Colon (tissue), 2 donors: ENCODE results near the gene CST6.
"Not testable (repeated sequence)": the region's sequence is repeated elsewhere in the genome, so short reads cannot be mapped to it uniquely, and the experiment has no call there.

Source experiments
- FAIRE-seq: peaks from 2 replicates; lab custom pipeline; 2012; peaks lifted over from hg19 to GRCh38; lab: Jason Lieb, UNC
- donor health status: control.
- donor health status: control.

The CST6 gene

DNA sequence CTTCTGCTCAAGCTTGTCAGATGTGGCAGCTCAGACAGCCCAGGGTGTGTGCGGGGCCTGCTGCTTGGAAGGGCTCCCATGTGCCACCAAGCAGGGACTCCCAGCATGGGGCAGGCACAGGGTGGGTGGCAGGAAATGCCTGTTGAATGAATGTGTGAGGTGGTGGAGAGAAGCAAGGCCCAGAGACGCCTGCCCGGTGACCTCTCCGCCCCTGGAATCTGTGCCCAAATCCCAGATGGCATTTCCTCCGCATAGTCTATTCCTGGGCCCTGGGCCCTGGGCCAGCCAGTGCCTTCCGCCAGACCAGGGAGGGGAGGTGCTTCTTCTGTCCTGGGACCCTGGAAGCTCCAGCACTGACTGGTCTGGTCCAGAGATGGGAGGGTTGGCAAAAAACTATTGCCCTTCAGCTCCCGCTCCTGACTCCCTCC, 3.7 kb downstream of the CST6 start:
- FAIRE-seq, result no peak

DNA sequence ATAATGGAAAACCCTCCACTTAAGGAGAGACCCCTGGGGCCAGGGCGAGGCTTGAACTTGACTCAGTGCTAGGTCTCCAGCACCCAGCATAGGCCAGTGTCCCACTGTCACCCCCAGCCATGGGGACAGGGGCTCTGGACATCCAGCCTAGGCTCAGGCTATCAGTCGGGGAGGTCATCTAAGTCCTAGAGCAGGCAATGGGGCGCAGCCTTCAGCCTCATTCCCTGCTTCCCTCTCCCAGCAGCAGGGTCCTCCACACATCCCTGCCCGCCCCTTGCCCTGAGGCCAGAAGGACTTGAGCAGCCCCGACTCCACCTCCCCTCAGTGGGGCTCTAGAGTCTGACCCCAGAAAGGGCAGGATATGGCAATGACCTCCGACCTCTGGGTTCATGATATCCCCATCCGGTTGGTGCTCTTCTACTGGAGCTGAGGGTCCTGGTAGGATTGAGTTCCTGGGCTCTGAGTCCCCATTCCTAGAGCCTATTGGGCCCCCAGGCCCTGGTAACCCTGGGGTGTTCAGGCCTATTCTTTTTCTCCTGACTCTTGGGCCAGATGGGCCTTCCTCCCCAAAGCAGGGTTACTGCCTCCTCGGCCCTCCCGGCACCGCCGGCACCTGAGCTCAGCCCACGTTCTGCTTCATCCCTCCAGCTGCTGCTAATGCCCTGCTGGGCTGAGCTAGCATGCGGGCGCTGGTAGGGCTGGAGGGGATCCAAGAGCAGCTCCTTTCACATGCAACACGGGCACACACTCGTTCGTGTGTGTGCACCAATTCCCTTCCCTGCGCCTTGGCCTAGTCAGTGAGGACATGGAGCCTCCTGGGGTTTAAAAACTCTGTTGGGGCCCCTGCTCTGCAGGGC, 4.4 kb downstream of the CST6 start:
- FAIRE-seq, result no peak

DNA sequence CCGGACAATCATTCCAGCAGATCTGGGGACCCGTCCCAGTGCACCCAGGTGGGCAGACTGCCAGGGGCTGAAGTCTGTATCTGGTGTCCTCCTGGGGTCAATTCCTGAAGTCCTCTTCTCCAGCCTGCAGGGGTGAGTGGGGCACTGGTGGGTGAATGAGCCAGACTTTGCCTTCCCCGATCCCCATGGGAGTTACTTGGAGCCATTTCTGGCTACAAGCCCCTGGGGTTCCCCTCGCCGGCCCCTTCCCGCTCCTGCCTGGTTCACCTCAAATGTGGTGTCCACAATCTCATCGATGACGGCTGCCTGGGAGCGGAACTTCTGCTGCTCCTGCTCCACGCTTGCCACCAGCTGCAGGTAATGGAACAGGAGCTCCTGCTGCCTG, 5.0 kb downstream of the CST6 start:
- FAIRE-seq, result no peak

DNA sequence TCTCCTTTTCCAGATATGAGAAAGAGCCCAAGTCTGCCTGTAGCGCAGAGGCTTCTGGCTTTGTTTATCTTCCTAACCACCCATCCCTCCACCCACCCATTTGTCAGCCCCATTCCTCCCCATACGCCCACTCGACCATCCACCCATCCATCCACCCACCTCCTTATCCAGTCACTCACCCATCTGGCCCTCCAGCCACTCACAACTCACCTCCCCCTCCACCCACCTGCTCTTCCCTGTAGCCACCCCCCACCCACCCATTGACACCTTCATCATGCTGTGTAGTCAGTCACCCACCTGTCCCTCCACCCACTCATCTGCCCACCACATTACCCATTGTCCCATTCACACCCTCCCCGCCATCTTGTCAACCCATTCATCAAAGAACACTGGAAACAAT, 5.5 kb downstream of the CST6 start:
- no peak for FAIRE-seq

DNA sequence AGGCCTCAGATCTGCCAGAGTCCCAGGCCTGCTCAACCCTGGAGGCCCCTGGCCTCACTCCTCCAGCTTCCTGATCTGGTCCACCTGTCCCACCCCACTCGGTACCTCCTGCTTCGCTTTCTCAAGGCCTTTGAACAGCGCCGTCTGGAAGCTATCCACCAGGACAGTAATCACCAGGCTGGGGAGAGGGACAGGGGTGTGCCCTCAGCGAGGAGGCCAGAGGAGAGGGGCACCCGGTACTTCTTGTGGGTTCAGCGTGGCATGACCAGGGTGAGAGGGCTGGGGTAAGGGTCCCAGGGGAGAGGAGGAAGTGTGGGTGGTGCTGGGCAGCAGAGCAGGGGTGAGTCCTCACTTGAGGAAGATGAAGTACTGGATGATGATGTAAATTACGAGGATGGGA, 8.4 kb downstream of the CST6 start:
- FAIRE-seq, result no peak

DNA sequence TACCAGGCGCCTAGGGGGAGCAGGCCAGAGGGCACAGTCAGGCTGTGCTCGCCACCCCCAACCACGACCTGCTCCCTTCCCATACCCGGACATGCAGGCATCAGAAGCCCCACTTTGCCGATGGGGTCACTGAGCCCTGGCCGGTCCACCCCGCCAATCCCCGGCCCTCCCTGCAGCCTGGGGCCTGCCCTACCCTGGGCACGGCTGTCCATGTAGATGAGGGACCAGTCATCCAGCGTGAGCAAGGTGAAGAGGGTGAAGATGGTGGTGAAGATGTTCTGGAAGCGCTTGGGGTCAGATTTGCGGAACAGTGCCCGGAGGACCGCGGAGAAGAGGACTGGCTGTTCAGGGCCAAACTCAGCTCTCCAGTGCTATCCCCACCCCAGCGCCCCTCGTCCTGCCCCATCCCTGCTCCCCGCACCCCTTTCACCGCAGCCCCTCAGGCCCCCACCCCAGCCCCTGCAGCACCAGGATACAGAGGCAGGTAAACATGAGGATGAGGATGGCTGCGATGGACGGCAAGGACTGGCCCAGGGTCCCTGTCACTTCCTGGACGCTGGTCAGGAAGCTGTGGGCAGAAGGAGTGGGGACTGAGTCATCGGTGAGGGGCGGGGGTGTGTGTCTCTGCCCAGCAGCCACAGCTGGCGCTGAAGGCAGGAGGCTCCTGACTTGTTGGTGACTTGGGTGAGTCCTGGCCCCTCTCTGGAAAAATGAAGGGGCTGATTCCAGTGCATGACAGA, 9.0 kb downstream of the CST6 start:
- no peak for FAIRE-seq

DNA sequence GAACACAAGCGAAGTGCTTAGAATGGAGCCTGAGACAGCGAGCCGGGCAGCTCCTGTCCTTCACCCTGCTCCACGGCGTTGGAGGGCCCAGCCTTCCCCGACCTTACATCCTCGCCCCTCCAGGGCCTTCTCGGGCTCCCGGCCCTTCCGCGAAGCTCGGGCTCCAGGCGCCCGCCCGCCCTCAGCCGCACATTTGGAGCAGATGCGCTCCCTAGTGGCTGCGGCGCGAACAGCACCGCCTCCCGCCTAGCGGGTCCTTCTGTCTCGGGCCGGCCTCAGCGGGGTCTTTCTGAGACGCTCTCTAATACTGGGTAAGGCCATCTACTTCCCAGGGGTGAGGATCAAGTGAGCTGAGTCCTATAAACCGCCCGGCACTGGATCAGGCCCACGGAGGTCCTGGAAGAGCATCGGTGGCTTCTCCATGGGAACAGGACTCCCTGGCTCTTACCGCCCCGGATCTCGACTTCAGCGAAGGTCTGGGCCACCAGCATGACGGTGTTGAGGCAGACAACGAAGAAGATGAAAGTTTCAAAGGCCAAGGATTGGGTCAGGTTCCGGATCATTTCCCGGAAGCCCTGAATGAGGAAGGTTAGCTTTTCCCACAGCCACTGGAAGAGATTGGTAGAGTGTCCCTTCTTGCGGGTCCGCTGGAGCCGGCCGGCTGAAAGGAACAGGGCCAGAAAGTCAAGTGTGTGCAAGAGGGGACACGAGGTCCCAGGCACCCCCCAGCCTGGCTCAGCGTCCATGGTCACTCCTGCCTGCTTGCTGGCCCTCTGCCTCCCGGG, 10.8 kb downstream of the CST6 start:
- no peak for FAIRE-seq

DNA sequence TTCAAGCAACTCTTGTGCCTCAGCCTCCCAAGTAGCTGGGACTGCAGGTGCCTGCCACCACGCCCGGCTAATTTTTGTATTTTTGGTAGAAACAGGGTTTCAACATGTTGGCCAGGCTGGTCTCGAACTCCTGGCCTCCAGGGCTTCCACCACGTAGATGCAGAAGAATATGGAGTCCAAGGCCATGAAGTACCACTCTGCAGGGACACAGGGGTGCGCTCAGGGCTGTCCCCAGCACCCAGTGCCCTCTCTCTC, 11.3 kb downstream of the CST6 start:
- FAIRE-seq, result not testable (repeated sequence)

DNA sequence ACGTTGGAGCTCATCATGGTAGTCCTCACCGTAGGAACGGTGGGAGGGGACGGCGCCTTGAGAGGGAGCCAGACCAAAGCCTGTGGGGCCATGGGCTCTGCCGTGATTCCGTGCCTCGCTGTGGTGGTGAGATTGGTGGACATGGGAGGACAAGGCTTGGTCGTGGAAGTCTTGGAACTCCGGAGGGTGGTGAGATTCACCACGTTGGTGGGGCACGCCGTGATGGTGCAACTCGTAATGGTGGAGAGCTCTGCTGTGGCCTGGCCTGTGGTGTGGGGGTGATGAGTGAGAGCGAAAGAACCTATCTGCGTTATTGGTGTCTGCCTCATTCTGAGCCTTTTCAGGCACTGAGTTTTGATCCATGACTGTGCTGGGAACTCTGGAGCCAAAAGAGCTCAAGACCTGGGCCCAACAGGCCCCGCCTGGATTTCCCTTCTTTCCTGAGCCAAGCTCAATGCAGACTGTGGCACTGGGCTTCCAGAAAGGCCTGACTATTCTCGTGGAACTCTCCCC, 14.3 kb downstream of the CST6 start, which contains the start of gene CATSPER1:
TSS of gene CATSPER1 (minus strand) at position 463 of the 513 bp plus-strand sequence. CDS start at position 363, 100 bp downstream.
- no peak for FAIRE-seq

DNA sequence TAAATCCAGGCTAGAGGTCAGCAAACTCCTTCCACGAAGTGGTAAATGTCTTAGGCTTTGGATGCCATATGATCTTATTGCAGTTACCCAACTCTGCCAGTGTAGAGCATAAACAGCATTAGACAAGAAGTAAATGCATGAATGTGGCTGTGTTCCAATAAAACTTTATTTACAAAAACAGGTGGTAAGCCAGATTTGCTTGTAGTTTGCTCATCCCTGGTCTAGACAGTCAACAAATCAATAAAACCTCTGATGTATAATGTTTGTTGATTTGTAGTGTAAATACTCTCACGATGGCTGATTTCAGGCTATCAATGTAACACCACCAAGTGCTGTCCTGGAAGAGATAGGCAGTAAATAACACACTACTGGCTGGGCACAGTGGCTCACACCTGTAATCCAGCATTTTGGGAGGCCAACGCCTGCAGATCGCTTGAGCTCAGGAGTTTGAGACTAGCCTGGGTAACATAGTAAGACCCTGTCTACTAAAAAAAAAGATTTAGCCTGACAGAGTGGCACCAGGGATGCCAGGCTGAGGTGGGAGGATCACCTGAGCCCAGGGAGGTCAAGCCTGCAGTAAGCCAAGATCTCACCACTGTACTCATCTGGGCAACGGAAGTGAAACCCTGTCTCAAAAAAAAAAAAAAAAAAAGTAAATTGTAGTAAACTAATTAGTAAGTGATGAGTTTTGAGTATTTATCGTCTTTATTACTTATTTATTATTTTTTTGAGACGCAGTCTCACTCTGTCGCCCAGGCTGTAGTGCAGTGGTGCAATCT, 21.3 kb downstream of the CST6 start:
- FAIRE-seq, result no peak

DNA sequence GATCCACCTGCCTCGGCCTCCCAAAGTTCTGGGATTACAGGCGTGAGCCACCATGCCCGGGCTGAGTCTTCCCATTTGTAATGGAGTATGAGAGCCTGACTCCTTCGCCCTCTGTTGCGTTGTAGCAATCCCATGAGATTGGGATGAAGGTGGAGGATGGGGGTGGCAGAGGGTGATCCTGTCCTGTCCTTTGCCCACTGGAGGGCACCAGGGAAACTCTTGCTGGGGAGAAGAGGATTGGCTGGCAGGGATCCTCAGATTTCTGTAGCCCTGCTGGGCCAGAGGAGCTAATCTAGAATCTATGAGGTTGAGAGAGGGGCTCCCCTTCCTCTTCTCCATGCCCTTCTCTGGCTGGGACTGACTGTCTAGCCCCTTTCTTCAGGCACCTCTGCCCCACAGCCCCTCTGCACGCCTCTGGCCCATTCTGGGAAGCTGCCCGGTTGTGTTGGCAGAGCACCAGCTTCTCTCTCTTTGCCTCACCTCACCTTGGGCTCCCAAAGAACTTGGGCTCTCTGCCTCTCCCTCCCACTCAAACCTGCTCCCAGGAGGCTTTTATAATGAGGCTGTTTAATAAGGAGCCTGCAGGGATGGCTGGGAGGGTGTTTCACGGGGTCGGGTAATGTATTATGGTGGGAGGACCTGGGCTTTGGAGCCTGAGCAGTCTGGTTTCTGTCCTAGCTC, 24.0 kb downstream of the CST6 start:
- no peak for FAIRE-seq

DNA sequence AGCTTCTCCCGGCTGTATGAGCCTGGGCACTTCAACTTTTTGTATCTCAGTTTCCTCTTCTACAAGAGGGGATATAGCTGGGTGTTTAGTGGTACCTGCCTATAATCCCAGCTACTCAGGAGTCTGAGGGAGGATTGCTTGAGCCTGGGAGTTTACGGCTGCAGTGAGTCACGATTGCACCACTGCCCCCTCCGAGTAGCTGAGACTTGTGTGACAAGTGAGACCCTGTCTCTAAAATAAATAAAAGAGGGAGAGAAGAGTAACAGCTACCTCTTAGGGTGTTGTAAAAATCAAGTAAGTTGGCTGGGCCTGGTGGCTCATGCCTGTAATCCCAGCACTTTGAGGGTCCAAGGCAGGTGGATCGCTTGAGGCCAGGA, 24.5 kb downstream of the CST6 start:
- FAIRE-seq, result no peak

DNA sequence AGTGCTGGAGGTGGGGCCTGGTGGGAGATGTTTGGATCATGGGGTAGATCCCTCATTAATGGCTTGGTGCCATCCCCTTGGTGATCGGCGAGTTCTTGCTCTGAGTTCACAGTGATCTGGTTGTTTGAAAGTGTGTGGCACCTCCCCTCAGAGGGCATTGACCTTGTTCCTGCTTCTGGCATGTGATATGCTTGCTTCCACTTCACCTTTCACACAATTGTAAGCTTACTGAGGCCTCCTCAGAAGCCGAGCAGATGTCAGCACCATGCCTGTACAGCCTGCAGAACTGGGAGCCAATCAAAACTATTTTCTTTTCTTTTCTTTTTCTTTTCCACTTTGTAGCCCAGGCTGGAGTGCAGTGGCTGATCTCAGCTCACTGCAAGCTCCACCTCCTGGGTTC, 25.5 kb downstream of the CST6 start:
- FAIRE-seq, result no peak

DNA sequence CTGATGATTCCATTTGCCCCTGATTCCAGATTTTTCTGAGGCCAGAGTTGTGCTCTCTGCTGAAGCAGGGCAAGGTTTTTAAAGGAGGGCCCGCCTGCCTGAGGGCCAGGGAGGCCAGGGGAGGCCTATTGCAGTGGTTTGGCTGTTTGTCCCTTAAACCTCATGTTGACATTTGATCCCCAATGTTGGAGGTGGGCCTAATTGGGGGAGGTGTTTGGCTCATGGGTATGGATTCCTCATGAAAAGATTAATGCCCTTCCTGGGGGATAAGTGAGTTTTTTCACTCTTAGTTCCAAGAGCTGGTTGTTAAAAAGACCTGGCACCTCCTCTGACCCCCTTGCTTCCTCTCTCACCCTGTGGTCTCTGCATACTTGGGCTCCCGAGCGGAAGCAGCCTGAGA, 28.0 kb downstream of the CST6 start:
- FAIRE-seq, result no peak

DNA sequence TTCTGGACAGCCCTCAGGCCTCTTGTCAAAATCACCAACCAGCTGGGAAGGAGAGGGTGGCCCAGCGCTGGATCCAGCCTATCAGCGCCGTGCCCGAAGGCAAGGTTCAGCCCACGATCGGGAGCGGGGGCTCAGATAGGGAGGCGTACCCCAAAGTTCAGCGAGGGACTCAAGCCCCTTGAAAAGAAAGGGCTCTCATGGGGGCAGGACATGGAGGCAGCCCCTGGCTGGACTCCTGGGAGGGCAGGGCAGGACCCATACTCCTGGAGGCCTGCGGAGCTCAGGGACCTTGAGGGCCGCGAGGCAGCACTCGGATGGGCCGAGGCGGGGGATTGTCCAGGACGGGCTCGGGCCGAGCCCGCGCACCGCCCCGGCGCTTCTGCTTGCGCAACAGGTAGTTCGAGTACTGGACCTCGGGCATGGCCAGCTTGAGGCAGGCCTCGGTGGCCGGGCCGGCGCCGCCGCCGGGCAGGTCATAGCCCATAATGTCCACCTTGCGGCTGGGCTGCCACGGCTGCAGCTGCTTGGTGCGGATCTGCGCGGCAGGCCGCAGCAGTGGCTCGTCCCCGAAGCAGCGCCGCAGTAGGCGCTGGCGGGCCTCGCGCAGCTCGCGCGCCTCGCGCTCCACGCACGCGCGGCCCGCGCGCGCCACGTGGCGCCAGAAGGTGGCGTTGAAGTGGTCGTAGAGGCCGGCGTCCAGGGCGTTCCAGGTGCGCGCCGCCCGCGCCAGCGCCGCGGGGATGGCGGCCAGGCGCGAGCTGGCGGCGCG, 30.6 kb downstream of the CST6 start:
- no peak for FAIRE-seq

DNA sequence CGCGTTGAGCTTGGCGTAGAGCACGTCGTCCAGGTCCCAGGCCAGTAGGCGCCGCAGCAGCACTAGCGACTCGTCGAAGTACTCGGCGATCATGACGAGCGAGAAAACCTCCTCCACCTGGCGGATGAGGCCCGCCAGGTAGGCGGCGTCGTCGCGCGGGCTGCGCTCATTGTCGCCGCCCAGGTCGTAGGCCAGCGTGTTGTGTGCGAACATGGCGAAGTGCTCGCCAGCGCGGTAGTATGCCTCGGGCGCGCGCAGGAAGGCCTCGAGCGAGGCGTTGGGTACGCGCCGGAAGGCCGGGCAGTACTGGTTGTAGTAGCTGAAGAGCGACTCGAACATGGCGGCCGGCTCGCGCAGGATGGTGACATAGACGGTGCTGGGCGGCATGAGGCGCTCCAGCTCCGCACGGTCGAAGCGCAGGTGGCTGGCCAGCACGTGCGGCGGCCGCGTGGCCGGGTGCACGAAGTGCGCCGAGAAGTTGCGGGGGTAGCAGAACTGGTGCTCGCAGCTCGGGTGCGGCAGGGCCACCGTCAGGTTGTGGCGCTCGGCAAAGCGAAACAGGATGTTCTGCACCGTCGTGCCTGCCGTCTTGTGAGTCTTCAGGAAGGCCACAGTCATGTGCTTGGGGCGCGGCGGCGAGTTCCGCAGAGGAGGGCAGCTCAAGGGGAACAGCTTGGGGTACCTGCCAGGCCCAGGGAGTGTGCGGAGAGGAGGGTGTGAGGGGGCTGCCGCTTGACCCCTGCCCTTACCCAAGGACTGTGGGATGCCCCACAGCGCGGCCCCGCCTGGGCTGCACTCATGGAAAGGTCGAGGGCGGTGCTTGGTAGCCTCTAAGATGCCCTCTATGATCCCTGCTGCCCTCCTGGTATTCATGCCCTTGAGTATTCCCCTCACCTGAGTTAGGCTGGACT, 31.4 kb downstream of the CST6 start:
- FAIRE-seq, result no peak

DNA sequence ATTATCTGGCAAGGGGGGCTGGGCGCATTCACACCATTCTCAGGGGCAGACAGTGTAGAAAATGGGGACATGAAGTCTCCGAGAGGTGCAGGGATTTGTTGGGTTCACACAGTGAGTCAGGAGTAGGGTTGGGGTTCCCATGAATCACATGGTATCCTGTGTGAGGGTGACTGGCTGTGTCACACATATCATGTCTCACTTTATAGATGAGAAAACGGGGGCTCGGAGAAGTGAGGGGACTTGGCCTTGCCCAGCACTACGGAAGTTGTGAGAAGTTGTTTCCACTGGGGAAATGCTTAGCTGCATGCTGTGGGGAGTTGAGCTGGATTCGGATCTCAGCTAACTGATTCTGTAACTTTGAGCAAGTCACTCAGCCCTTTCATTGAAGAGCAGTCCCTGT, 32.9 kb downstream of the CST6 start:
- no peak for FAIRE-seq

DNA sequence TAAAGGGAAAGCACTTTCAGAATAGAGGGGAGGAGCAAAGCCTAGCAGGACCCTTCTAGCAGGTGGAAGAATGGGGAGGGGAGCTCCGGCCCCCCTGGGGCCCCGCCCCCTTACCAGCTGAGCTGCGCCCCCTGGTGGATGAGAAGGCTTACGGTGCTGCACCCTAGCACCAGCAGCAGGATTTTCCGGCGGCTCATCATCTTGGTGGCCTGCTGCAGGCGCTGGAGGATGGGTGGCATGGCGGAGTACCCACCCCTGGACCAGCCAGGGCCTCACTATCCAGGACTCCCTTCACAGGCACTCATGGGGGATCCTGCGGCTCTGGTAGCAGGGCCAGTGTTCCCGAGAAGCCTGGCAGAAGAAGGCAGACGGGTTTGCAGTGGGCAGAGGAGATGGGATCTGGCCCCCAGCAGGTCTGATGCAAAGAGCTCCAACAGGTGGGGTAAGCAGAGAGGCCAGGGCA, 33.4 kb downstream of the CST6 start:
- FAIRE-seq, result no peak

DNA sequence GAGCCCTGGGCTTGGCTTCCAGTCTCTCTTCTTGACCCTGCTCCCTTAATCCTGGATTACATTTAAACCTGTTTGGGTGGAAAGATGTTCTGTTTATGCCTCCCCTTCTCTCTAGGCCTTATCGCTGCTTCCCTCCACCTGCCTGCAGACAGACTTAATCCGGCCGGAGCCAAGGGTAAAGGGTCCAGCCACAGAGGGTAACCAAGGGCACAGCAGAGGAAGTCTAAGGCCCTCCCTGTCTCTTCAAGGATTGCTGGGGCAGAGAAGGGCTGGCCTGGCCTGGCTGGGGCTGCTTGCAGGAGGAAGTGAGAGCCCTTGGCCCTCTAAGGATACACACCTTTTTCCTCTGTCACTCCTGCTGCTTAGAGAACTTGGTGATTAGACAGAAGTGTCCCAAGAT, 35.1 kb downstream of the CST6 start:
- FAIRE-seq, result no peak
